ENCODE data around the gene RNPEPL1. TPM values are rescaled to one million over a fixed set of nuclear protein-coding genes. Genes with fewer than 3 reads are reported as not detected.
"Not testable (repeated sequence)": the region's sequence is repeated elsewhere in the genome, so short reads cannot be mapped to it uniquely, and the experiment has no call there.

Gene RNPEPL1
- total RNA-seq, result 10 to 100 TPM; 41.6 to 97.4 (median 71.8) TPM

GRCh38 chr2:240567872-240568677 lies at the start of gene RNPEPL1:
TSS of gene RNPEPL1 (plus strand) at chr2:240568484. CDS start at chr2:240568587, 103 bp downstream.
- DNase-seq (ENCODE audit: low spot score) (peak; percentile 23), ATAC-seq (ENCODE audit: low FRiP score) (peak; percentile 59)
- TF ChIP-seq, protein P1, sequence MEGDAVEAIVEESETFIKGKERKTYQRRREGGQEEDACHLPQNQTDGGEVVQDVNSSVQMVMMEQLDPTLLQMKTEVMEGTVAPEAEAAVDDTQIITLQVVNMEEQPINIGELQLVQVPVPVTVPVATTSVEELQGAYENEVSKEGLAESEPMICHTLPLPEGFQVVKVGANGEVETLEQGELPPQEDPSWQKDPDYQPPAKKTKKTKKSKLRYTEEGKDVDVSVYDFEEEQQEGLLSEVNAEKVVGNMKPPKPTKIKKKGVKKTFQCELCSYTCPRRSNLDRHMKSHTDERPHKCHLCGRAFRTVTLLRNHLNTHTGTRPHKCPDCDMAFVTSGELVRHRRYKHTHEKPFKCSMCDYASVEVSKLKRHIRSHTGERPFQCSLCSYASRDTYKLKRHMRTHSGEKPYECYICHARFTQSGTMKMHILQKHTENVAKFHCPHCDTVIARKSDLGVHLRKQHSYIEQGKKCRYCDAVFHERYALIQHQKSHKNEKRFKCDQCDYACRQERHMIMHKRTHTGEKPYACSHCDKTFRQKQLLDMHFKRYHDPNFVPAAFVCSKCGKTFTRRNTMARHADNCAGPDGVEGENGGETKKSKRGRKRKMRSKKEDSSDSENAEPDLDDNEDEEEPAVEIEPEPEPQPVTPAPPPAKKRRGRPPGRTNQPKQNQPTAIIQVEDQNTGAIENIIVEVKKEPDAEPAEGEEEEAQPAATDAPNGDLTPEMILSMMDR (IDR thresholded peaks at IDR 0.05), result no peak

DNA sequence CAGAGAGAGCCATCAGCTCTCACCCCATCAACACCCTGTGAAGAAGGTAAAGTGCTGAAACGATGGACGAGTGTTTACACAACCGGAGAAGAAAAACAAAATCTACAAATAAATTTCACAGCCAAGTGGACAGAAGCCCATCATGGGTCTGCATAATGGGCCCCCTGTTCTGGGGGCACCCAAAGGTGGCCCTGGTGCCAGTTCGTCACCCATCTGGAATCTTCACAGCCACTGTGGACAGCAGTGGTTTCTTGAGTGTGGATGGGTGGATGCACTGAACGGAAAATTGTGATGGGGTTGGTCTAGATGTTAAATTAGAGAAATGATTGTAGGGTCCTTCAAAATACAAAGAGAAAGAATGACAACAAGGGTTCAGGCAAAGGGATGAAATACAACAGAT lies 49.3 kb upstream of the RNPEPL1 start:
- TF ChIP-seq, protein P1 (IDR thresholded peaks at IDR 0.05), result no peak
- peak; percentile 5 for DNase-seq (ENCODE audit: low spot score)
- no peak for ATAC-seq (ENCODE audit: low FRiP score)

GRCh38 chr2:240519396-240520129 lies 48.7 kb upstream of the RNPEPL1 start:
- no peak for ATAC-seq (ENCODE audit: low FRiP score)
- TF ChIP-seq, protein P1 (IDR thresholded peaks at IDR 0.05), result no peak
- DNase-seq (ENCODE audit: low spot score), result no peak

GRCh38 chr2:240520130-240520973 lies 47.9 kb upstream of the RNPEPL1 start:
- no peak for DNase-seq (ENCODE audit: low spot score)
- ATAC-seq (ENCODE audit: low FRiP score), result no peak
- TF ChIP-seq, protein P1 (IDR thresholded peaks at IDR 0.05), result no peak

- ATAC-seq (ENCODE audit: low FRiP score), result no peak
- no peak for DNase-seq (ENCODE audit: low spot score)
- TF ChIP-seq, protein P1 (IDR thresholded peaks at IDR 0.05), result no peak
These were observed 47.3 kb upstream of the RNPEPL1 start for GRCh38 chr2:240520974-240521350.

- ATAC-seq (ENCODE audit: low FRiP score); DNase-seq (ENCODE audit: low spot score): not testable (repeated sequence)
These were observed 46.4 kb upstream of the RNPEPL1 start for GRCh38 chr2:240521885-240522284.

GRCh38 chr2:240522406-240522805 lies 45.9 kb upstream of the RNPEPL1 start:
- TF ChIP-seq, protein P1 (IDR thresholded peaks at IDR 0.05), result no peak
- ATAC-seq (ENCODE audit: low FRiP score), result no peak
- DNase-seq (ENCODE audit: low spot score), result no peak

All from omental fat pad (tissue), 4 donors.